MM.1S (cell line): ENCODE measurements around the gene GLI1.

ENCODE experiments used
- DNase-seq: peaks from one replicate; pipeline ENCODE4 v3.0.0-alpha.2; 2015
- H2AFZ ChIP-seq: fragments of 300-600 bp; sonication (generic); 2 replicates; pipeline ENCODE4 v1.6.0; 2016; ENCODE audit warnings: antibody characterized with exemption, low read length
- H3F3A ChIP-seq: fragments of 300-600 bp; sonication (generic); 2 replicates; pipeline ENCODE4 v1.6.1; 2016; ENCODE audit warnings: mild to moderate bottlenecking, antibody characterized with exemption, low read length, moderate library complexity, mixed read lengths; ENCODE audit not compliant: insufficient read depth
- H3K27ac ChIP-seq: fragments of 300-600 bp; sonication (generic); 2 replicates; pipeline ENCODE4 v1.5.1; 2016; ENCODE audit warnings: mild to moderate bottlenecking, low read length
- H3K27me3 ChIP-seq: fragments of 300-600 bp; sonication (generic); replicated peaks from 2 replicates; pipeline ENCODE4 v1.6.0; 2016; ENCODE audit warnings: low read length; ENCODE audit not compliant: insufficient read depth
- H3K36me3 ChIP-seq: fragments of 300-600 bp; sonication (generic); replicated peaks from 2 replicates; pipeline ENCODE4 v1.6.1; 2016; ENCODE audit warnings: mild to moderate bottlenecking, low read length, mixed read lengths; ENCODE audit not compliant: insufficient read depth
- H3K4me1 ChIP-seq: fragments of 300-600 bp; sonication (generic); 2 replicates; pipeline ENCODE4 v1.6.1; 2016; ENCODE audit warnings: low read length, mixed read lengths
- H3K4me2 ChIP-seq: fragments of 300-600 bp; sonication (generic); 2 replicates; pipeline ENCODE4 v1.6.0; 2016; ENCODE audit warnings: low read depth, low read length
- H3K4me3 ChIP-seq: fragments of 300-600 bp; sonication (generic); 2 replicates; pipeline ENCODE4 v1.5.1; 2016; ENCODE audit warnings: low read length, mixed read lengths
- H3K79me2 ChIP-seq: fragments of 300-600 bp; sonication (generic); 2 replicates; pipeline ENCODE4 v1.6.1; 2016; ENCODE audit warnings: mixed run types, low read length, mixed read lengths
- H3K9ac ChIP-seq: fragments of 300-600 bp; sonication (generic); 2 replicates; pipeline ENCODE4 v1.6.1; 2016; ENCODE audit warnings: low read length, mixed read lengths
- H3K9me2 ChIP-seq: fragments of 300-600 bp; sonication (generic); replicated peaks from 2 replicates; pipeline ENCODE4 v1.6.1; 2016; ENCODE audit warnings: mild to moderate bottlenecking, low read length, mixed read lengths; ENCODE audit not compliant: insufficient read depth
- H3K9me3 ChIP-seq: fragments of 300-600 bp; sonication (generic); replicated peaks from 2 replicates; pipeline ENCODE4 v1.6.1; 2016; ENCODE audit warnings: mild to moderate bottlenecking, low read length, mixed read lengths; ENCODE audit not compliant: insufficient read depth
- H4K20me1 ChIP-seq: fragments of 300-600 bp; sonication (generic); 2 replicates; pipeline ENCODE4 v1.6.1; 2016; ENCODE audit warnings: mild to moderate bottlenecking, low read length, moderate library complexity, mixed read lengths; ENCODE audit not compliant: insufficient read depth
- CTCF ChIP-seq: fragments of 300-600 bp; sonication (generic); IDR thresholded peaks from 2 replicates; pipeline ENCODE4 v1.5.1; 2016; ENCODE audit warnings: antibody characterized with exemption, low read length, mixed read lengths
- EZH2 ChIP-seq: fragments of 300-600 bp; sonication (generic); optimal IDR thresholded peaks from 2 replicates; pipeline ENCODE3; 2017; ENCODE audit warnings: low read depth, mild to moderate bottlenecking, antibody characterized with exemption, low read length, mixed read lengths
- EZH2phosphoT487 ChIP-seq: fragments of 300-600 bp; sonication (generic); IDR thresholded peaks from 2 replicates; pipeline ENCODE4 v1.6.1; 2018; ENCODE audit warnings: antibody characterized with exemption, low read length

GLI1 gene

GRCh38 chr12:57449375-57449774, 10.2 kb upstream of the GLI1 start:
- H3K4me1 ChIP-seq = no peaks in the 10 kb centered on the region
- H3K9ac ChIP-seq = no peak overlapping the region
- H3K27ac ChIP-seq = no peak overlapping the region
- DNase-seq = no peak
- H3K36me3 ChIP-seq = no peaks in the 10 kb centered on the region
- H3K4me3 ChIP-seq = no peak overlapping the region
- no peaks in the 10 kb centered on the region for H4K20me1 ChIP-seq
- H2AFZ ChIP-seq = no peak overlapping the region
- H3K4me2 ChIP-seq = no peak overlapping the region
- no peaks in the 10 kb centered on the region for H3K9me2 ChIP-seq
- H3F3A ChIP-seq = no peaks in the 10 kb centered on the region
- no peaks in the 10 kb centered on the region for H3K79me2 ChIP-seq
- H3K27me3 ChIP-seq = no peaks in the 10 kb centered on the region
- TF ChIP-seq CTCF (no peak), EZH2 (no peak), EZH2phosphoT487 (no peak)
- H3K9me3 ChIP-seq = no peaks in the 10 kb centered on the region

- H3K9me3 ChIP-seq = no peaks in the 10 kb centered on the region
- DNase-seq = no peak
Observed at GRCh38 chr12:57450057-57450456, 9.5 kb upstream of the GLI1 start.

GRCh38 chr12:57451233-57451778, 8.3 kb upstream of the GLI1 start:
- Histone ChIP-seq H3K4me3 (no peak overlapping the region), H3F3A (no peaks in the 10 kb centered on the region), H3K9ac (no peak overlapping the region), H3K27ac (no peak overlapping the region), H3K36me3 (no peaks in the 10 kb centered on the region), H3K27me3 (no peaks in the 10 kb centered on the region), H2AFZ (no peak overlapping the region), H3K9me3 (no peaks in the 10 kb centered on the region), H3K9me2 (no peaks in the 10 kb centered on the region), H4K20me1 (no peaks in the 10 kb centered on the region), H3K79me2 (no peaks in the 10 kb centered on the region), H3K4me1 (peaks cover 12% of the 10 kb centered on the region), H3K4me2 (no peak overlapping the region)
- DNase-seq = no peak
- TF ChIP-seq EZH2phosphoT487 = no peak
- TF ChIP-seq CTCF = no peak
- TF ChIP-seq EZH2 = no peak

More at GRCh38 chr12:57450057-57450456, 9.5 kb upstream of the GLI1 start:
- Histone ChIP-seq H3K27ac (no peak overlapping the region), H3K9me2 (no peaks in the 10 kb centered on the region), H3K9ac (no peak overlapping the region), H3K36me3 (no peaks in the 10 kb centered on the region), H4K20me1 (no peaks in the 10 kb centered on the region), H3K4me2 (no peak overlapping the region), H2AFZ (no peak overlapping the region), H3K4me1 (peaks cover 5% of the 10 kb centered on the region; the same call in 1 of the 2 replicates), H3K79me2 (no peaks in the 10 kb centered on the region), H3F3A (no peaks in the 10 kb centered on the region), H3K27me3 (no peaks in the 10 kb centered on the region), H3K4me3 (no peak overlapping the region)
- TF ChIP-seq EZH2 = no peak
- TF ChIP-seq EZH2phosphoT487 = no peak
- TF ChIP-seq CTCF = no peak
